Stimulated activated CD8-positive, alpha-beta memory T cell treated with anti-CD3 and anti-CD28 coated beads, Interleukin-12 subunit alpha, Interleukin-12 subunit beta, amount 100 ng/mL, for 24 hours (primary cell): ENCODE results near the gene KIF16B.
"Not testable (repeated sequence)": the region's sequence is repeated elsewhere in the genome, so short reads cannot be mapped to it uniquely, and the experiment has no call there.

Source experiments
- DNase-seq: peaks from one replicate; pipeline ENCODE4 v3.0.0-alpha.2; 2020; ENCODE audit errors: extremely low read depth

The KIF16B gene

DNA sequence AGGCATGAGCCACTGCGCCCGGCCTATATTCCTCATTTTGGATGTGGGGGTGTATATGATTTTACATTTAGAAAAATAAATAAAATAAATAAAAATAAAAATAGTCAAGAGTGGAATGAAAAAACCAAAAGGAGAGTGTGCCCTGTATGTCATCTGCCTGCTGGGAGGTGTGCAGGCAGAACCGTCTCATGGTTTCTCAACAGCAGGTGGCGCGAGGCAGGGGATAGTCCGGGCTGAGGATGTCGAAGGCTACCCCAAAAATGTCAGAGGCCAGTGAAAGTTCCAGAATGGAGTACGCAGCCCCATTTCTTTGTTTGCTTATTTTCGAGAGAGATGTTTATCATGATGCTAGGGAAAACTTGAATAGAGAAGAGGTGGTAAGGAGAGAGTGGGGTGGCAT lies 16.4 kb upstream of the KIF16B start:
- DNase-seq = no peak

DNA sequence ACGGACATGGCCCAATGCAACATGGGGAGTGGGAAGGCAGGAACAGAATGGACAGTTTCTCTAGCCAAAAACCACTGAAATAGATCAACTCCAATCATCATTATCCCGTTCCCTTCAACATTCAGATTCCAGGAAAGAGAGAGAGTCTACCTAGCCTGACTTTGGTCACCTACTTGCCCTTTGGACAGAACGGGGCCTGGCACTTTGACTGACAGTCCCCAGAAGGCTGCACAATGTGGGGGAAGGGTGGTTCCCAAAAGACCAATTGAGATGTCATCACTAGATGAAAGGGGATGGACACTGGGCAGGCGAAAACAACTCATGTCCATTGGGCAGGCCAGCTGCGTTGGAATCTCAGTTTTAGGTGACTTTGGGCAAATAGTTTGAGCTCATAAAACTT lies 15.0 kb upstream of the KIF16B start:
- no peak for DNase-seq

DNA sequence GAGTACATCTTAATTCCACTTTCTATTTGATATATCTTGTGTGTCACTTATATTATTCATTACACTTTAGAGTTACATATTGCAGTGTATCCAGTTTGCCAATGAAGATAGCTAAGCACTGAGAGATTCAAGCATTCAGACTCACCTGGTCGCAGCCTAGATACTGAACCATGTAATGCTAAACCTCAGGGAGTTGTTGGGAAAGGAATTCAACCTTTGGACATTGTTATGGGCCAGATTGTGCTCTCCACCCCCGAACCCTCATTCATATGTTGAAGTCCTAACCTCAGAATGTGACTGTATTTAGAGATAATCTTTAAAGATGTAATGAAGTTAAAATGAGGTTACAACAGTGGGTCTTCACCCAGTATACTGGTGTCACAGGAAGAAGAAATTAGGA lies 13.8 kb upstream of the KIF16B start:
- DNase-seq = no peak

DNA sequence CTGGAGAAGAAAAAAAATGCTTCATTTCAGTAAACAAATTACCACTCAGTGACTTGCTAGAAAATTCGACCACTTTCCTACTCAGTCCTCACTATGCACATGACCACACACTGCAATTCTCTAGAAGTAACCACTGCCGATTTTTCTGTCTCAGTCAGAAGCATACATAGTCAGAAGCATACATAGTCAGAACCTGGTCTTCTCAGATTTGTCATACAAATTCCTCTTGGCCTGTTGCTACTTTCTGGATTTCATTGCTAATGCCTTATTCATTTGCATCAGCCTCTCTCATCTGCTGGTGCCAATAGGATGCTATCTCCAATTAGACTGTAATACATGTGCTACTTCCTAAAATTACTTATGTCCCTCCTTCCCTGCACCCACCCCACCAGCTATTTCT lies 10.2 kb upstream of the KIF16B start:
- no peak for DNase-seq

DNA sequence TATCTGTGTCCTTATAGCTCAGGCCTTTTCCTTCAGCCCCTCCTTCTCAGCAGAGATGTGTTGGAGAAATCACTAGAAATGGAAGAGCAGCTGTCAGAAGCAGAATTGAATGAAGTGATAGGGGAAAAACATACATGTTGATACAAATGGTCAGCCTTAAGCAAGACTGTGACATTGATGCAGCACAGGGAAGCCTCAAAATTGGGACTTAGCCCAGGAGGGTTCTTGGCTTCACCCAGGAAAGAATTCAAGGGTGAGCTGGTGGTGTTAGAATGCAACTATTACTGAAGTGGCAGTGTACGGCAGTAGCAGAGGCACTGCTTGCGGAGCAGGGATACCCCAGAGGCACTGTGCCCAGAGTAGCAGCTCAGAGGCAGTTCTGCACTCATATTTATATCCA lies 8.0 kb upstream of the KIF16B start:
- no peak for DNase-seq

DNA sequence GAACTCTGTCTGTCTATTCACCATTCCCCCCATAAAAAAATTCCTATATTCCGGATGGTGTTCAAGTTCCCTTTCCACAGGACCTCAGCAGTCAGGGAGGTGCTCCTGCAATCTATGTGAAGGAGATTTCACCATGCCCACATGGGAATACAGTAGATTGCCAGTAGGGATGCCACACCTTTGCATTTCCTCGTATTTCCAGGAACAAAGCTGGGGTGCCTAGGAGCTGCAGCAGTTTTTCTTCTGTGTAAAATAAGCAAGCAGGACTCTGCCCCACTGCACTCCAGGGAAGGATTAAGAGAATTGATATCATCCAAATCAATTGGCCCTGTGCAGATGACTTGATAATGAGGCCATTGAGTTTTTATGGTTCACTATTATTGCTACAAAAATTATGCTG lies 7.4 kb upstream of the KIF16B start:
- DNase-seq = no peak

DNA sequence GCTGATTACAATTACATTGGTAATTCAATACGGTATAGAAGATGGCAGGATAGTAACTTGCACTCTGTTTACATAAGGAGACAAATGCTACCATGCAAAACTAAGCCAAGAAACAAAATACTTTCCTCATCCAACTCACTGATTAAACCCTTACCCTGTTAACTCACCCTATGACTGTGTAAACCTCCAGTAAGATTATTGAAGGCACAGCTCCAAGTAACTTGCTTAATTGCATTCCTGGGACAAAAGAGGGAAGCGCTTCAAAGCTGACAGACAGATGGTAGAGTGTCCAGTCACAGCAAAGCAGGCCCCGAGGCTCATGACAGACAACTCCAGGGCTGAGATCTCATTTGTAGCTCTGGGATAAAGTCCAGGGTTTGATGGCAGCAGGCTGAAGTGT lies 6.9 kb upstream of the KIF16B start:
- no peak for DNase-seq

DNA sequence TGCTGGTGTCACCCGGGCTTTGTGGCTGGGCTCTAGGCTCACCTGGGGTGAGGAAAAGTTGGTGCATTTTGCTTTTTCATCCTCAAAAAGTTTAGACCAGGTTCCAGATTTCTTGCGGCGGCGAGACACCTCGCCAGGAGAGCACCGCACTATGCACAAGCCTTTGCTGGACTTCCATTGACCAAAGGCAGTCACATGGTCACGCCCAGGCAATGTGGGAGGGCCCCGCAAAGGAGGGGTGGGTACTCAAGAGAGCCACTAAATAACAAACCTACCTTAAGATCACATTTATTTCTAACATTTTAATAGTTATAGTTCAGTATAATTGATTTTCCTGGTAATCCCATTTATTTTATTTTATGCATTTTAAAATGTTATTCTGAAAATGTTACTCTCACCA lies 3.0 kb upstream of the KIF16B start:
- DNase-seq = no peak

DNA sequence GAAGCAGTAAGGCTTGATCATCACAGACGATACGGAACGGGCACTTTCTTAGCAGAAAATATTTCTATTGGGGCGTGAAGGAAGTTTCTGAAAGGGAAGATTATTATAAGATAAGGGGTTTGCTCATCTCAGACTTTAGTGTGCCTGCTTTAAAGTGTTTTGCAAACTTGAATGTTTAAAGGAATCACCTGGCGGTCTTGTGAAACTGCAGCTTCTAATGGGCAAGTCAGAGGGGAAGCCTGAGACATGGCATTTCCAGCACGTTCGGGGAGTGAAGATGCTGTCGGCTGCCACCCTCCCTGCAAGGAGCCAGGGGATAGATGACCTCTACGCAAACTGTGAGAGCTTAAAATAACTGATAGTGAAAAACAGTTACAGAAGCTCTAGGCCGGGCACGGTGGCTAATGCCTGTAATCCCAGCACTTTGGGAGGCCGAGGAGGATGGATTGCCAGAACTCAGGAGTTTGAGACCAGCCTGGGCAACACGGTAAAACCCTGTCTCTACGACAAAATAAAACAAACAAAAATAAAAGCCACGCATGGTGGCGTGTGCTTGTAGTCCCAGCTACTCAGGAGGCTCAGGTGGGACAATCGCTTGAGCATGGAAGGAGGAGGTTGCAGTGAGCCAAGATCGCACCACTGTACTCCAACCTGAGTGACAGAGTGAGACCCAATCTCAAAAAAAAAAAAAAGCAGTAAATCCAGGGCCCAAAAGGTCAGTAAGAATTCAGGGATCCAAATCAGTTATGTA lies 2.3 kb upstream of the KIF16B start:
- DNase-seq = no peak

DNA sequence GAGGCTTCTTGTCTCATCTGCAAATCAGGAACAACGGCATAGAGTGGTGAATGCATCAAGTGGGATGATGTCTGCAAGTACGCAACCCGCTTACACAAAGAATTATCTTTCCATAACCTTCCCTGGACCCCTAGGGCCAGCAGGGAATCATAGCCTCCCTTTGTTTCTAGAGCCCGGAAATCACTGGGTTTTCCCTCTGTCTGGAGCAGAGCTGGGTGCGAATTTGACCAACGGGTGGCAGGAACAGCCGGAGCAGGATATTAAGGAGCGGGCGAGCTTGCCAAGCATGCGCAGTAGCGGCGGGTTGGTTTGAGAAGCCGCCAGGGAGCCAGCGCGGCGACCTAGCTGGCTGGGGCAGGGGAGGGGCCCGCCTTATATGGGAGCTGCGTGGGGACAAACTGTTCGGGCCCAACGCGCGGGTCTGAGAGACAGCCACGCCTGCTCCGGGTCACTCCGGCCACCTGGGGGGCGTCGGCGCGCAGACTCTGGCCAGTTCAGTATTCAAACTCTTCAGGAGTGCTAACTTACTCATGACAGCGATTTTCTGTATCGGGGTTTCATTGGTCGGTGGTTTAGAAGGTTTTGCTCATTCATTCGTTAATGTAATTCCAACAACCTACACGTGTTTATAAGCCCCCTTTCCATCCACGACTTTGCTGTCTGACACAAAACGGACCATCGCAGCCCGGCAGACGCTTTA lies 1.6 kb upstream of the KIF16B start:
- peak; percentile 59 for DNase-seq

DNA sequence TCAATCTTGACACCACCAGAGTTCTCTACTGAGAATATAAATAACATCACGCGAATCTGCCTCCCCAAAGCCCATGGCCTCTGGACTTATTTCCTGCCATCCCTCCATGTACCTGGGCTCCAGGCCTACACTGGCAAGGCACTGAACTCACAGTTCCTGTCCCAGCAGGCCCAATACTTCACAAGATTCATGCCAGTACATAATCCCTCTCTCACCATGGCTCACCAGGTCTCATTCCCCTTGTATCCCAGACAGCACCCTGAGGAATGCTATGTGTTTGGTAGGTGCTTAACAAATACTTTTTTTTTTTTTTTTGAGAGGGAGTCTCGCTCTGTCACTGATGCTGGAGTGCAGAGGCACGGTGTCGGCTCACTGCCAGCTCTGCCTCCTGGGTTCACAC lies 1.9 kb downstream of the KIF16B start:
- DNase-seq = no peak

DNA sequence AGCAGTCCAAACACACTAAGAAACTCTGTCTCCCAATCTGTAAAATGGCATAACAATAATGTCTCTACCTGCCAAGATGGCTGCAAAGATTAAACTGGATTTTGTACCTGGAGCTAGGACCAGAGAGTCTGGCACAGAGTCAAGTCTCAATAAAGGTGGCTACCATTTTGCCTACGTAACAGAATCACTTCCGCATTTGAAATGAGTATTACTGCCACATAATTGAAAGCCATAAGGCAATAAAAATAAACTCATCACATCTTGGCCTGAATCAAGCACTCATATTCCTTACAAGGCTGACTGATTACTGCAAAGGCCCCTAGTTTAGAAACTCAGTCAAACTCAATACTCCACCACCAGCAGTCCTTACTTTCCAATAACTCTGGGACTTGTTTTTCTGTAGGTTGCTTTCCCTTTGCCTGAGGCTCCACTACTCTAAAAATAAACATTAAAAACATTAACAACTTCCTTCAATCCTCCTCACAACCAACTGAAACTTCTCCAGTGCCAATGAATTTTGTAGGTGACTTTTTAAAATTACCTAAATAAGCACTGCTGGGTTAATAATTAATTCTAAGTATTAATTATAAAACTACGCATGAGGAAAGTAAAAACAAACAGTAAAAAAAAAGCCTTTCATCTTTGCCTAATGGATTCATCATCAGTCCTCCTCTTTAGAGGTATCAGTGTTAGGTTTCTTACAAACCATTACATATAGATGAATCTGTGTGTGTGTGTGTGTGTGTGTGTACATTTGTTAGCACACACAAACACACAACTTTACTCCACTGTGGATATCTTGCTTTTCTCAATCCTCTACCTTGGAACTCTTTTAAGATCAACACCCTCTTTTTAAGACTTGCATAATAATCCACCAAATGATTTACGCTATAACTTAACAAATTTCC lies 3.7 kb downstream of the KIF16B start:
- DNase-seq = no peak

DNA sequence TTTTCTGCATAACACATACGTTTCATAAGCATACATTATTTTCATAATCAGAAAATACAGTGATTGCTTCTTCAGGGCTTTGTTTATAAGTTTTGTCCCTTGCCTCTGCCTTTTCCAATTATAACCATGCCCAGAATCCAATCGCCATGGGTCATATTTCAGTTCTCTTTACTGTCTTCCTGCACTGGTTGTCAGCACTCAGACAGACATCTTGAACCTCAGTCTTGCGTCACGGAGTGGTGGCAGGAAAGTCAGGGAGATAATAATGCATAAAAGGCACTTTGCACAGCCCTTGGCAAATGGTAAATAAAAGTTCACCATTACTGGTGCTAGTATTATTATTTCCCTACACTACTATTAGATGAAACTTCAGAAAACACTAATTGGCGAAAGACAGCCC lies 7.2 kb downstream of the KIF16B start:
- DNase-seq = no peak

DNA sequence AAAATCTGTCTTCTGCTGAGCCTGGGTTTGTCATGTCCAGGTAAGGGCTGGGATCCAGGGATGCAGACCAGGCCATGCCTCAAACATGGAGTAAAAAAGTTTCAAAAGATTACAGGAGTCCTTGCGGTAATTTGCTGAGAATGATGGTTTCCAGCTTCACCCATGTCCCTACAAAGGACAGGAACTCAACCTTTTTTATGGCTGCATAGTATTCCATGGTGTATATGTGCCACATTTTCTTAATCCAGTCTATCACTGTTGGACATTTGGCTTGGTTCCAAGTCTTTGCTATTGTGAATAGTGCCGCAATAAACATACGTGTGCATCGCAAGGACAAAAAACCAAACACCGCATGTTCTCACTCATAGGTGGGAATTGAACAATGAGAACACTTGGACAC lies 9.2 kb downstream of the KIF16B start:
- not testable (repeated sequence) for DNase-seq

DNA sequence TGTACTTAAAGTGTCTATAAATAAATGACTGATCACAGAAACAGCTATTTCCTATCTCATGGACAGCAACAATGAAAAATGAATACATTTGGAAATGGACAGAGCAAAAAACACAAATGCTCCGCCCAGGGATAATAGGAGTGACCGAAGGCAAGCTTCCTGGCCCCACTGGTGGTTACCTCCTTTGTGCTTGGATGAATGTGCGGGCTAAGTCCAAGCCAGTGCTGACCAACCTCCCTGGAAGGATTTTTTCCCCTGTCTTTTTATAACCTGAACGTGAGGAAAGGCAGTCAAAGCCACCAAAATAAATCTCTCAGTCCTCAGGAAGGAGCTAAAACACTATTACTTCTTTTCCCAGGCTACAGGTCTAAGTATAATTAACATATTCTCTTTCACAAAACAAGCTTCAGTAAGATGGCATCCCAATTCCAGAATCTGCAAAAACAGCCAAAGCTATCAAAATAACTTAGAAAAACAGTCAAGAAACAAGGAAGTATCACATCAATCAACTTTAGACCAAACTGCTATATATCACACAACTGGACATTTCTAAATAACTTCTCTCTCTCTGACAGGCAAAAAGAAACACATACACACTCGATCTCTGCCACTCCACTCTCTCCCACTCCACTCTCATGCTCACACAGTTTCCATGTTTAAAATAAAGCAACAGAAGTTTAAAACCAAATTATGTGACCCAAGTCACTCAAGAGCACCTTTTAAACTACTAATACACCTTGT lies 10.0 kb downstream of the KIF16B start:
- DNase-seq = no peak

DNA sequence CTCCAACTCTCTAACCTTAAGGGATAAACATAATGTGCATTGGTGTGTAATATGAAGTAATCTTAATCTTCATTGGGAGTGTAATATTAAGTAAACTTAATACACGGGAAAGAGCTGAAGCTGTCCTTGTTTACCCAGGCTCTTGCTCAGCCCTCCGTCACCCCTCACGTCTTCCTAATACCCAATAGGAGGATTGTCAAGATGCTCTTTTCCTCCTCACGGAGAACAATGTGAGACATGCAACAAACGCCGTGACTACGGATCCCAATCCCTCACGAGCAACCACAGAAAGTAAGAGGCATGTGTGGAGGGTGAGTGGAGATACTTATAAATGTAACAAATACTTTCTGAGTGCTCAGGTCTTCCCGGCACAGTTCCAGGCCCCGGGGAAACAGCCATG lies 11.0 kb downstream of the KIF16B start:
- no peak for DNase-seq

DNA sequence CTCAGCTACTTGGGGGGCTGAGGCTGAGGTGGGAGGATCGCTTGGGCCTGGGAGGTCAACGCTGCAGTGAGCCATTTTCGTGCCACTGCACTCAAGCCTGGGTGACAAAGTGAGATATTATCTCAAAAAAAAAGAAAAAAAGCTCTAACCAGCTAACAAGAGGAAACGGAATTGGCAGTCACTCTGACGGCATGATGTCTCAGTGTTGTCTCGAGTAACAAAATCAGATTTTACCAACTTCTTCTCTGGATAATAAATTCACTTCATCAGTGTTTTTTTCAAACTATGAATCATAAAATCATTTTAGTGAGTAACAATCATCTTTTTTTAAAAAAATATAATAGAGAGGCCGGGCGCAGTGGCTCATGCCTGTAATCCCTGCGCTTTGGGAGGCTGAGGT lies 12.6 kb downstream of the KIF16B start:
- no peak for DNase-seq

DNA sequence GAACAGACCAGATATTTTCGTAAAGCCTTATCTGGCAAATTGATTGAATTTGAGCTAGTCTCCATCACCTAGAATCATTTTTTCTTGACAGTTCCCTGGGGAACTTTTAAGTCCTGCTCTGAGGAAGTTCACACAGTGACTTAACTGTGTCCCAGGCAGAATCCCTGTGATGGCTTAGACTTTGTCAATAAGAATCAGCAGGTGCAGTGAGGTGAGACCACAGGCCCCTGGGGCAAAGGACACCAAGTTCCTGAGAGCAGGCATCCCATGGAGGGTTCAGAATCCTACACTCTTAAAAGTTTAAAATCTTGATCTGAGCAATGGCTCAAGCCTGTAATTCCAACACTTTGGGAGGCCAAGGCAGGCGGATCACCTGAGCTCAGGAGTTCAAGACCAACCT lies 13.0 kb downstream of the KIF16B start:
- DNase-seq = no peak

DNA sequence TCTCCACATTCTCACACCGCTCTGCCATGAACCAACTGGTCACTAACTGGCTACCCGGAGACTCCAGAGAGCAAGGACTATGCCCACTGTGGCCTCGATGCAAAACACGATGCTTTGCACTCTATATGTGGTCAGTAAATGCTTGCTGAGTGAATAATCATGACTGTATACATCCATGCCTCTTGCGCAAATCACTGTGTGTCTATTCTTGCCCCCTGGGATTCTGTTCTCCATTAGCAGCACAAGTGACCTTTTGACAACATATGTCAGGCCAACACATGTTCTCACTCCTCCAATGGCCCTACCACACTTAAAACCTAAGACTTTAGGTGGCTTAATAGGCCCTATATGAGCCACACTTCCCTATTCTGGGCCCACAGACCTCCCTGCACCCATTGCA lies 16.9 kb downstream of the KIF16B start:
- DNase-seq = no peak

DNA sequence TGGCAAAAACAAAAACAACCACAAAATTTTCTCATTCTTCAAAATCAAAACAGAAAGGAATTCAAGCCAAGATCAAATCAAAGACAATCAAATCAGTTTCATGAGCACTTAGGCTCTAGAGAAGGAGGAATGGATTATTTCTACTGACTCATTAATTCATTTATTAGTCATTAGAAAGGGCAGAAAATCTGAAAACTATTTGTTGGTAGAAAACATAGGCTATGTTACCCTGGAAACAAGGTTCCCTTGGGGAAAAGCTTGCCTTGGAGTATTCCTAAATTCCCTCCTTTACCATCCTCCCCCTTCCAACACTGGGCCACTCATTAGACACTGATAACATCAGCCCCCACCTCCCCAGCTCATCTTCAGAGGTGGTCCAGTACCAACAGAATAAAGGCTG lies 17.5 kb downstream of the KIF16B start:
- no peak for DNase-seq

DNA sequence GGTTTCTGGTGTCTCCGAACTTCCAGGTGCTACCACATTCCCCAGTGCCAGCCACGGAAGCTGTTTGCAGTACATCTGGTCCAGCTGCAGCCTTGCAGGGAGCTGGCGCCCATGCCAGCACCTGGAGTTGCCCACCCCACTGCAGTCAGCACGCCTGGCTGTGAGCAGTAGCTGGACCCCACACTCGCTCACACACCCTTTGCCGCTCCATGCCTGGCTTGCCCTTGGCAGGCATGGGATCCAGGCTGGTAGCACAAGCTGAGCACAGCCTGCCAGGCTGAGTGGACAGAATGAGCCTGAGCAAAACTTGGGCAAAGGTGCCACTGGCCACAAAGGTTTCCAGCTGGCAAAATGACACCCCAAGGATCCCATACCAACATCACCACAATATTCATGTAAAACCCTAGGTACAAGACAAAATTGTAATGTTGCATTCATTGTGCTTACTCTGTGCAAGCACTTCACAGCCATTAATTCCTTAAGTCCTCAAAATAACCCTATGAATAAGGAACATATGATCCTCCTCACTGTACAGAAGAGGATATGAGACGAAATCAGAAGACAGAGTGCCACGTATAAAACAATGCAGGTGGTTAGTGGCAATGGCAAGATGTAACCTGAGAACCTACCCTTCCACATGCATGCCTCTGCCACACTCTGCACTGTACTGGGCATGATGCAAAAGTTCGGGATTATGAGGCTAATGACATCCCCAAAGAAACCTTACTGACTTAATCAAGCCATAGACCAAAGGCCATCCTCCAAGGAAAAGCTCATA lies 18.3 kb downstream of the KIF16B start:
- DNase-seq = no peak
